ENCODE measurements around the gene KRTAP5-9. TPM values are rescaled to one million over a fixed set of nuclear protein-coding genes. Genes with fewer than 3 reads are reported as not detected.

KRTAP5-9 gene
- total and polyA plus RNA-seq, 7 experiments from 2014 or later = 0.43 TPM; not detected in 6

DNA sequence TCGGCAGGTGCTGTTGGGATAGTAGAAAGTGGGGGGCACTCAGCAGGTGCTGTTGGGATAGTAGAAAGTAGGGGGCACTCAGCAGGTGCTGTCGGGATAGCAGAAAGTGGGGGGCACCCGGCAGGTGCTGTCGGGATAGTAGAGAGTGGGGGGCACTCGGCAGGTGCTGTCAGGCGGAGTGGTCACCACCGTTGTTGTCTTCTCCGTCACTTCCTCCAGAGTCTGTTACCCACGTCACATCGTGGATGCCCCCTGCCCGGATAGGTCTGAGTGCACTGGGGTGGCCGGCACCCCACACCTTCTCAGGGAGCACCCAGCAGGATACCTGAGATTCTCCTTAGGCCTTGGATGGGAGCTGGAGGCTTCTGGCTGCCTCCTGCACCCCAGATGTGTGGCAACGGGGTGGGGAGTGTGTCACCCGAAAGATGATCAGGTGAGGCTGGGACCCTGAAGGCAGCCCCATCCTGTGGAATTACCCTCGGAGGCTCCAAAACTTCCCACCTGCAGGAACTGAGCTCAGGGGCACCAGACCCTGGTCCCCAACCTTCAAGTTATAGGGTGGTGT is 45.3 kb upstream of the KRTAP5-9 start:
- DNase-seq = no peak
- Mint-ChIP-seq H3K9me3 (peaks cover 0 to 34% (median 11%) of the 10 kb centered on the region in 11 donors), H3K27ac (no peak overlapping the region), H3K4me1 (peaks cover 0 to 5% (median 0%) of the 10 kb centered on the region in 7 donors), H3K4me3 (no peak overlapping the region), H3K36me3 (peaks cover 32 to 85% (median 62%) of the 10 kb centered on the region in 5 donors), H3K27me3 (no peaks in the 10 kb centered on the region)
- Histone ChIP-seq H3K9me3 (ENCODE audit: control insufficient read depth in 2 of 3, low read length in 3 of 3) (peaks cover 0 to 15% (median 0%) of the 10 kb centered on the region in 3 experiments), H3K27ac (ENCODE audit: low read depth, low read length) (no peak overlapping the region), H3K27me3 (ENCODE audit: control insufficient read depth in 2 of 2, insufficient read depth in 2 of 2, low read length in 2 of 2) (no peaks in the 10 kb centered on the region), H3K4me3 (ENCODE audit: low read length) (no peak overlapping the region), H3K4me1 (ENCODE audit: control insufficient read depth in 2 of 2, insufficient read depth in 2 of 2, low read length in 2 of 2) (no peaks in the 10 kb centered on the region), H3K36me3 (ENCODE audit: control insufficient read depth in 2 of 3, insufficient read depth in 3 of 3, low read length in 3 of 3) (peaks cover 7 to 73% (median 9%) of the 10 kb centered on the region in 3 experiments)
- no peak for ATAC-seq
- POLR2A ChIA-PET = no interaction called here
- intact Hi-C loops (cut with micrococcal nuclease) = no loop called here
- CTCF ChIA-PET = no interaction called here

DNA sequence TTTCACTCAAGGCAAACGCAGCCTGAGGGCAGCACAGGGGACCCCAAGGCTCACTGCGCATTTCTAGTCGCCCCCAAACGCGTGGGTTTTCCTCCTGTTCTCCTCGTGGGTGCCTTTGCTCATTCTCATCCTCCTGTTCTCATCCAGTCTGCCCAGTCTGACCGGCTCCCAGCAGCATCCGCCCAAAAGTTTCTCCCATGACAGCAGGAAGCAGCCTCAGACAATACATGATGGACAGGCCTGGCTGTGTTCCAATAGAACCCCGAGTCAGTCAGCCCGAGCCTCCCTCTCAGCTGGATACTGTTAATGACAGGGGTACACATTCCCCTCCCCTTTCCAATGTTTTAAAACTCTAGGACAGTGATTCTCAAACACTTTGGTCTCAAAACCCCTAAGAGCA is 43.7 kb upstream of the KRTAP5-9 start:
- Mint-ChIP-seq H3K9me3 (peaks cover 9 to 49% (median 24%) of the 10 kb centered on the region in 11 donors), H3K36me3 (peaks cover 32 to 70% (median 55%) of the 10 kb centered on the region in 5 donors), H3K4me1 (peaks cover 0 to 2% (median 0%) of the 10 kb centered on the region in 7 donors), H3K27me3 (no peaks in the 10 kb centered on the region), H3K4me3 (no peak overlapping the region), H3K27ac (no peak overlapping the region)
- DNase-seq (no peak), ATAC-seq (no peak)
- no peak overlapping the region for H3K27ac ChIP-seq (ENCODE audit: low read depth, low read length)
- no peak overlapping the region for H3K4me3 ChIP-seq (ENCODE audit: low read length)
- intact Hi-C loops (cut with micrococcal nuclease) = no loop called here
- ChIA-PET POLR2A (no interaction called here), CTCF (no interaction called here)
- no peaks in the 10 kb centered on the region for H3K27me3 ChIP-seq (ENCODE audit: control insufficient read depth in 2 of 2, insufficient read depth in 2 of 2, low read length in 2 of 2)
- peaks cover under 1 to 57% (median 9%) of the 10 kb centered on the region in 3 experiments for H3K36me3 ChIP-seq (ENCODE audit: control insufficient read depth in 2 of 3, insufficient read depth in 3 of 3, low read length in 3 of 3)
- H3K4me1 ChIP-seq (ENCODE audit: control insufficient read depth in 2 of 2, insufficient read depth in 2 of 2, low read length in 2 of 2) = no peaks in the 10 kb centered on the region
- peaks cover 0 to 21% (median 0%) of the 10 kb centered on the region in 3 experiments for H3K9me3 ChIP-seq (ENCODE audit: control insufficient read depth in 2 of 3, low read length in 3 of 3)

GRCh38 chr11:71505001-71505400 is 43.2 kb upstream of the KRTAP5-9 start:
- no peak for DNase-seq

DNA sequence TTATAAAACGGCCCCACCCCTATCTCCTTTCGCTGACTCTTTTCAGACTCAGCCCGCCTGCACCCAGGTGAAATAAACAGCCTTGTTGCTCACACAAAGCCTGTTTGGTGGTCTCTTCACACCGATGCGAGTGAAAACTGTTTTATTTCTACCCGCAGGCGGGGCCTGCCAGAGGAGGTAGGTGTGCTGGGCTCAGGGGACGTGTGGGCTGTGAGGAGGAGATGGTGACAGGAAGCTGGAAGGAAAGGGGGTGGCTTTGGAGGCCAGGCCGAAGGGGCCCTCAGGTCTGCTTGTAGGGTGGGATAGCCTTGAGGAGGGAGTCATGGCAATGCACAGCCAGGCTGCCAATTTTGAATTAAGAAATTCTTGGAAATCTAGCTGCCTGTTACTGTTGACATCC is 42.4 kb upstream of the KRTAP5-9 start:
- Mint-ChIP-seq H3K27ac (no peak overlapping the region), H3K9me3 (peaks cover 13 to 62% (median 32%) of the 10 kb centered on the region in 11 donors), H3K4me3 (no peak overlapping the region), H3K36me3 (peaks cover 29 to 59% (median 47%) of the 10 kb centered on the region in 5 donors), H3K4me1 (peaks cover 0 to 2% (median 0%) of the 10 kb centered on the region in 7 donors), H3K27me3 (no peaks in the 10 kb centered on the region)
- Histone ChIP-seq H3K4me3 (ENCODE audit: low read length) (no peak overlapping the region), H3K4me1 (ENCODE audit: control insufficient read depth in 2 of 2, insufficient read depth in 2 of 2, low read length in 2 of 2) (no peaks in the 10 kb centered on the region), H3K27ac (ENCODE audit: low read depth, low read length) (no peak overlapping the region), H3K9me3 (ENCODE audit: control insufficient read depth in 2 of 3, low read length in 3 of 3) (peaks cover 0 to 28% (median 0%) of the 10 kb centered on the region in 3 experiments), H3K27me3 (ENCODE audit: control insufficient read depth in 2 of 2, insufficient read depth in 2 of 2, low read length in 2 of 2) (no peaks in the 10 kb centered on the region), H3K36me3 (ENCODE audit: control insufficient read depth in 2 of 3, insufficient read depth in 3 of 3, low read length in 3 of 3) (peaks cover 0 to 44% (median 4%) of the 10 kb centered on the region in 3 experiments)
- no peak for DNase-seq
- ChIA-PET POLR2A (interaction anchor here (0.6 kb wide), 1 partner anchor 41 kb away, joined by 3 read pairs; no protein-coding TSS in a partner anchor), CTCF (no interaction called here)
- intact Hi-C loops (cut with micrococcal nuclease) = no loop called here
- ATAC-seq = no peak

More at GRCh38 chr11:71505001-71505400, 43.2 kb upstream of the KRTAP5-9 start:
- Histone ChIP-seq H3K4me3 (ENCODE audit: low read length) (no peak overlapping the region), H3K36me3 (ENCODE audit: control insufficient read depth in 2 of 3, insufficient read depth in 3 of 3, low read length in 3 of 3) (peaks cover 0 to 52% (median 8%) of the 10 kb centered on the region in 3 experiments), H3K27me3 (ENCODE audit: control insufficient read depth in 2 of 2, insufficient read depth in 2 of 2, low read length in 2 of 2) (no peaks in the 10 kb centered on the region), H3K9me3 (ENCODE audit: control insufficient read depth in 2 of 3, low read length in 3 of 3) (peaks cover 0 to 25% (median 0%) of the 10 kb centered on the region in 3 experiments), H3K27ac (ENCODE audit: low read depth, low read length) (no peak overlapping the region), H3K4me1 (ENCODE audit: control insufficient read depth in 2 of 2, insufficient read depth in 2 of 2, low read length in 2 of 2) (no peaks in the 10 kb centered on the region)
- Mint-ChIP-seq H3K27ac (no peak overlapping the region), H3K27me3 (no peaks in the 10 kb centered on the region), H3K9me3 (peaks cover 13 to 54% (median 29%) of the 10 kb centered on the region in 11 donors), H3K4me1 (peaks cover 0 to 2% (median 0%) of the 10 kb centered on the region in 7 donors), H3K36me3 (peaks cover 36 to 67% (median 54%) of the 10 kb centered on the region in 5 donors), H3K4me3 (no peak overlapping the region)
- POLR2A ChIA-PET = interaction anchor here (0.6 kb wide), 1 partner anchor 40 kb away, joined by 3 read pairs; no protein-coding TSS in a partner anchor
- CTCF ChIA-PET = no interaction called here
- intact Hi-C loops (cut with micrococcal nuclease) = no loop called here
- ATAC-seq = no peak

- Mint-ChIP-seq H3K4me1 (peaks cover 0 to 2% (median 0%) of the 10 kb centered on the region in 7 donors), H3K27ac (no peak overlapping the region), H3K27me3 (no peaks in the 10 kb centered on the region), H3K4me3 (no peak overlapping the region), H3K36me3 (peaks cover 27 to 50% (median 47%) of the 10 kb centered on the region in 5 donors), H3K9me3 (peaks cover 13 to 75% (median 38%) of the 10 kb centered on the region in 11 donors)
- no peak overlapping the region for H3K27ac ChIP-seq (ENCODE audit: low read depth, low read length)
- H3K4me1 ChIP-seq (ENCODE audit: control insufficient read depth in 2 of 2, insufficient read depth in 2 of 2, low read length in 2 of 2) = no peaks in the 10 kb centered on the region
- DNase-seq (no peak), ATAC-seq (no peak)
- peaks cover 0 to 31% (median 4%) of the 10 kb centered on the region in 3 experiments for H3K36me3 ChIP-seq (ENCODE audit: control insufficient read depth in 2 of 3, insufficient read depth in 3 of 3, low read length in 3 of 3)
- no peak overlapping the region for H3K4me3 ChIP-seq (ENCODE audit: low read length)
- ChIA-PET POLR2A (no interaction called here), CTCF (no interaction called here)
- peaks cover 0 to 28% (median 0%) of the 10 kb centered on the region in 3 experiments for H3K9me3 ChIP-seq (ENCODE audit: control insufficient read depth in 2 of 3, low read length in 3 of 3)
- intact Hi-C loops (cut with micrococcal nuclease) = no loop called here
- no peaks in the 10 kb centered on the region for H3K27me3 ChIP-seq (ENCODE audit: control insufficient read depth in 2 of 2, insufficient read depth in 2 of 2, low read length in 2 of 2)
Measured at GRCh38 chr11:71507102-71507501, 41.1 kb upstream of the KRTAP5-9 start.

DNA sequence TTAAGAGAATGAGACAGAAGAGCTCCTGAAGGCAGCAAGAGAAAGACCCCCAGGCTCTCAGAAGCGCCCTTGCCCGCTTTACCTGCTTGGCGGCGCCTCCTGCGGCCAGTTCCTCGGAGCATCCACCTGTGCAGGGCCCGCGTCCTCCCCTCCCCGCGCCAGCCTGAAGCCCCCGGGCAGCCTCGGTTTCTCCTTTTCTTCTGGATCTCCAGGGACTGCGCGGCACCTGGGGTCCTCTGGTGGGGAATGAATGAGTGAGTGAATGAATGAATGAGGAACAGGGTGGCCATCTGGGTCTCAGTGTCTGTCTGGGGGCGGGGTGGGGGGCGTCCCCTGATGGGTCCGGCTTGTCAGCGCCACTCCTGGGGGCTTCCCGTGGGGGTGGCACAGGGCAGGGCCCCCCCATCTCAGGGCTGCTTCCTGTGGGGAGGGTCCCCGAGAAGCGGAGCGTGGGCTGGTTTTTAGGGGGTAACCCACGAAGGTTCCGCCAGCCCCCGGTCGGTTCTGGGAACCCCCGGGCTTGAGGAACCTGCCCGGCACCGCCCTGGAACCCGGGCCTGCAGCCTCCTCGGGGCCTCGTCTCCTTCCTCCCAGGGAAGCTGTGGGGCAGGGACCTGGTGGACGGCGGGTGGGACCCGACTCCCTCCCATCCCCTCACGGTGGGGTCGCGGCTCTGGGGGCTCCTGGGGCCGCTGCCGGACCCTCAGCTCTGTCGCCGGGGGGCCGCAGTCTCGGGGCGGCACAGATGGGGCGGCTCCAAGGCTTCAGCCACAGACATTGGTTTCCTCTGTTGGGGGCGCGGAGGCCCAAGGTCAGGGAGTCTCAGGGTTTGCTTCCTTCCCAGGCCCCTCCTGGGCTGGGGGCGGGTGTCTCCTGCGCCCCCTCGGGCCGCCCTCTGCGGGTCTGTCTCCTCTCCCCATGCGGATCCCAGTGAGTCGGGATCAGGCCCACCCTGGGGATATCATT is 29.4 kb upstream of the KRTAP5-9 start:
- DNase-seq (no peak), ATAC-seq (no peak)
- H3K27me3 ChIP-seq (ENCODE audit: control insufficient read depth in 2 of 2, insufficient read depth in 2 of 2, low read length in 2 of 2) = no peaks in the 10 kb centered on the region
- ChIA-PET POLR2A (no interaction called here), CTCF (no interaction called here)
- H3K27me3 Mint-ChIP-seq = no peaks in the 10 kb centered on the region
- no peak overlapping the region for H3K27ac Mint-ChIP-seq
- no peak overlapping the region for H3K27ac ChIP-seq (ENCODE audit: low read depth, low read length)
- H3K4me1 ChIP-seq (ENCODE audit: control insufficient read depth in 2 of 2, insufficient read depth in 2 of 2, low read length in 2 of 2) = no peaks in the 10 kb centered on the region
- no peak overlapping the region for H3K4me3 ChIP-seq (ENCODE audit: low read length)
- peaks cover 0 to 13% (median 6%) of the 10 kb centered on the region in 11 donors for H3K9me3 Mint-ChIP-seq
- no peak overlapping the region for H3K4me3 Mint-ChIP-seq
- H3K9me3 ChIP-seq (ENCODE audit: control insufficient read depth in 2 of 3, low read length in 3 of 3) = no peaks in the 10 kb centered on the region
- no peaks in the 10 kb centered on the region for H3K4me1 Mint-ChIP-seq
- peaks cover 0 to 5% (median 4%) of the 10 kb centered on the region in 5 donors for H3K36me3 Mint-ChIP-seq
- intact Hi-C loops (cut with micrococcal nuclease) = no loop called here
- no peaks in the 10 kb centered on the region for H3K36me3 ChIP-seq (ENCODE audit: control insufficient read depth in 2 of 3, insufficient read depth in 3 of 3, low read length in 3 of 3)
